GM23338 (cell line): ENCODE results near the gene POU3F1. TPM values are rescaled to one million over a fixed set of nuclear protein-coding genes. Genes with fewer than 3 reads are reported as not detected.

Experiments used
- ATAC-seq: fragments of 200-7000 bp; cut with Tn5 transposase; 3 replicates; pipeline ENCODE4 v1.9.1; 2020
- DNase-seq: peaks from one replicate; pipeline ENCODE4 v3.0.0-alpha.2; 2015; ENCODE audit warnings: low spot score
- H2AFZ ChIP-seq: fragments of 200-600 bp; sonication (generic); 2 replicates; pipeline ENCODE4 v1.8.0; 2016; ENCODE audit warnings: antibody characterized with exemption, mild to moderate bottlenecking, moderate library complexity
- H3F3A ChIP-seq: fragments of 200-600 bp; sonication (generic); replicated peaks from 2 replicates; pipeline ENCODE4 v1.8.0; 2017; ENCODE audit warnings: antibody characterized with exemption, mixed run types, low read depth
- H3K27ac ChIP-seq: fragments of 200-600 bp; sonication (generic); 2 replicates; pipeline ENCODE4 v1.6.1; 2016; ENCODE audit warnings: low read depth
- H3K27me3 ChIP-seq: fragments of 200-600 bp; sonication (generic); 2 replicates; pipeline ENCODE4 v1.8.0; 2016; ENCODE audit warnings: mild to moderate bottlenecking, mixed run types, moderate library complexity; ENCODE audit not compliant: insufficient read depth
- H3K36me3 ChIP-seq: fragments of 200-600 bp; sonication (generic); 2 replicates; pipeline ENCODE4 v1.8.0; 2016; ENCODE audit warnings: mild to moderate bottlenecking; ENCODE audit not compliant: insufficient read depth
- H3K4me1 ChIP-seq: fragments of 200-600 bp; sonication (generic); 2 replicates; pipeline ENCODE4 v1.8.0; 2016; ENCODE audit warnings: mild to moderate bottlenecking, moderate library complexity; ENCODE audit not compliant: insufficient read depth
- H3K4me2 ChIP-seq: fragments of 200-600 bp; sonication (generic); 2 replicates; pipeline ENCODE4 v1.7.1; 2017; ENCODE audit warnings: mixed run types
- H3K4me3 ChIP-seq: fragments of 200-600 bp; sonication (generic); 2 replicates; pipeline ENCODE4 v1.6.1; 2016; ENCODE audit warnings: mixed run types
- H3K79me2 ChIP-seq: fragments of 200-600 bp; sonication (generic); replicated peaks from 2 replicates; pipeline ENCODE4 v1.8.0; 2017; ENCODE audit warnings: mild to moderate bottlenecking; ENCODE audit not compliant: insufficient read depth
- H3K9me2 ChIP-seq: fragments of 200-600 bp; sonication (generic); 2 replicates; pipeline ENCODE4 v1.8.0; 2017; ENCODE audit not compliant: insufficient read depth
- H4K20me1 ChIP-seq: fragments of 200-600 bp; sonication (generic); replicated peaks from 2 replicates; pipeline ENCODE4 v1.8.0; 2017; ENCODE audit warnings: mild to moderate bottlenecking; ENCODE audit not compliant: insufficient read depth
- H3K27ac Mint-ChIP-seq: 2 replicates; pipeline ENCODE4 v1.8.0; 2020; ENCODE audit warnings: inconsistent platforms, mild to moderate bottlenecking, moderate library complexity, mixed read lengths
- H3K27me3 Mint-ChIP-seq: 3 replicates; pipeline ENCODE4 v1.8.0; 2022; ENCODE audit warnings: low read depth, mild to moderate bottlenecking, moderate library complexity, mixed read lengths, inconsistent platforms; ENCODE audit not compliant: insufficient read depth, poor library complexity
- H3K36me3 Mint-ChIP-seq: 3 replicates; pipeline ENCODE4 v1.8.0; 2021; ENCODE audit warnings: low read depth, mild to moderate bottlenecking, inconsistent platforms, moderate library complexity, mixed read lengths
- H3K4me1 Mint-ChIP-seq: 3 replicates; pipeline ENCODE4 v1.8.0; 2020; ENCODE audit warnings: mild to moderate bottlenecking, inconsistent platforms, mixed read lengths
- H3K4me3 Mint-ChIP-seq: 3 replicates; pipeline ENCODE4 v1.8.0; 2021; ENCODE audit warnings: moderate library complexity, mild to moderate bottlenecking, inconsistent platforms, mixed read lengths
- H3K9me3 Mint-ChIP-seq: 3 replicates; pipeline ENCODE4 v1.8.0; 2020; ENCODE audit warnings: moderate library complexity, mild to moderate bottlenecking, inconsistent platforms, mixed read lengths
- CREB1 ChIP-seq: fragments of 250-450 bp; sonication (Bioruptor Pico); IDR thresholded peaks from 2 replicates; pipeline ENCODE4 v1.5.0; 2020; ENCODE audit warnings: low read depth, mild to moderate bottlenecking, moderate library complexity
- EZH2 ChIP-seq: fragments of 200-600 bp; sonication (generic); IDR thresholded peaks from one replicate; pipeline ENCODE4 v1.8.0; 2017; ENCODE audit warnings: antibody characterized with exemption, mild to moderate bottlenecking, low read depth; ENCODE audit not compliant: unreplicated experiment
- EZH2phosphoT487 ChIP-seq: fragments of 200-600 bp; sonication (generic); IDR thresholded peaks from one replicate; pipeline ENCODE4 v1.8.1; 2018; ENCODE audit warnings: antibody characterized with exemption; ENCODE audit not compliant: unreplicated experiment
- JUNB ChIP-seq: IDR thresholded peaks from one replicate; pipeline ENCODE4 v1.6.1; 2016; ENCODE audit warnings: antibody characterized with exemption; ENCODE audit not compliant: unreplicated experiment
- STAT1 ChIP-seq: IDR thresholded peaks from one replicate; pipeline ENCODE4 v1.6.1; 2016; ENCODE audit warnings: antibody characterized with exemption; ENCODE audit not compliant: unreplicated experiment
- ZNF331 ChIP-seq: fragments of 250-450 bp; sonication (Bioruptor Pico); IDR thresholded peaks from 2 replicates; pipeline ENCODE4 v1.5.0; 2020; ENCODE audit warnings: low read depth, mild to moderate bottlenecking, moderate library complexity
- polyA plus RNA-seq: library from polyadenylated mRNA; unstranded; fragments of >200 nt; fragmentation: Nextera tagmentation; extraction: Ambion mirVana; gene quantifications from 2 replicates; pipeline ENCODE4 v1.2.1, GENCODE V29; 2016
- total RNA-seq: library from RNA; depleted of rRNA; stranded (reverse); fragments of >200 nt; shearing (Covaris generic); gene quantifications from 2 replicates; pipeline ENCODE4 v1.2.3, GENCODE V29; 2014
- TF ChIP-seq, protein P1 (sequence below): IDR thresholded peaks from 2 replicates; pipeline ENCODE4 v1.6.1; 2016; ENCODE audit warnings: antibody characterized with exemption
- TF ChIP-seq, protein P2 (sequence below): fragments of 250-450 bp; sonication (Bioruptor Pico); IDR thresholded peaks from 2 replicates; pipeline ENCODE4 v1.5.0; 2020; ENCODE audit warnings: mild to moderate bottlenecking, moderate library complexity

The POU3F1 gene
- total and polyA plus RNA-seq, 2 experiments from 2014 or later, result 3.6 to 11.5 TPM

DNA sequence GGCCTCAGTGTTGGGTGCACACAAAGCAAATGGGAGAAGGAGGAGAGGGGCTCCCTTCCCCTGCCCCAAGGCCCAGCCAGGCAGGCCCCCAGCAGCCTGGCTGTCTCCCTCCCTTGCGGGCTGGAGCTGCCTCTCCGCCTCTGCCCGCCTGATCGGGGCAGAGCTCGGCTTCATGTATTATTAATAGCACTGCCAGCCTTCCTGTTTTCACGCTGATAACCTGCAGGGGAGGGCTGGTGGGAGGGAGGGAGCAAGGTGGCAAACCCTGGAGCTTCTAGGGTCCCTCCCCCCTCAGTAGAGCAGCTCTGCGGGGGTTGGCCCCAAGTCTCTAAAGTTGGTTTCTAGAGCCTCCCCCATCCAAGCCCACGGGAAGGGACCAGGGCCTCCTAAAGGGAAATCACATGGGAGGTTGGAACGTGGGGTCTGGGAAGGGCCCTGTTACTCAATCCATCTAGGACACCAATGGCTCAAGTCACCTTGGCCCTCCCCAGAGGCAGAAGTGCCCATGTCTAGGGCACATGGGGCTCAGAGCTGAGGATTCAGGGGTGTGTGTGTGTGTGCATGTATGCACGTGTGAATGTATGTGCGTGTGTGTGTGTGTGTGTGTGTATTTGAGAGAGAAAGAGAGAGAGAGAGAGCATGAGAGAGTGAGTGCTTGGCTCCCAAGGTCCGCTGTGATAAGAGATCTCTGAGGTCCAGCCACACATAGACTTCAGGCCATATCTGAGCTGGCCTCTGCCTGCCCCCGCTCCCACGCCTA, 21.8 kb upstream of the POU3F1 start:
- Mint-ChIP-seq H3K9me3 (no peaks in the 10 kb centered on the region), H3K4me1 (peaks cover 46% of the 10 kb centered on the region), H3K27me3 (peaks cover 13% of the 10 kb centered on the region), H3K36me3 (no peaks in the 10 kb centered on the region), H3K4me3 (no peak overlapping the region), H3K27ac (no peak overlapping the region)
- no peaks in the 10 kb centered on the region for H3K79me2 ChIP-seq
- TF ChIP-seq, protein P1, sequence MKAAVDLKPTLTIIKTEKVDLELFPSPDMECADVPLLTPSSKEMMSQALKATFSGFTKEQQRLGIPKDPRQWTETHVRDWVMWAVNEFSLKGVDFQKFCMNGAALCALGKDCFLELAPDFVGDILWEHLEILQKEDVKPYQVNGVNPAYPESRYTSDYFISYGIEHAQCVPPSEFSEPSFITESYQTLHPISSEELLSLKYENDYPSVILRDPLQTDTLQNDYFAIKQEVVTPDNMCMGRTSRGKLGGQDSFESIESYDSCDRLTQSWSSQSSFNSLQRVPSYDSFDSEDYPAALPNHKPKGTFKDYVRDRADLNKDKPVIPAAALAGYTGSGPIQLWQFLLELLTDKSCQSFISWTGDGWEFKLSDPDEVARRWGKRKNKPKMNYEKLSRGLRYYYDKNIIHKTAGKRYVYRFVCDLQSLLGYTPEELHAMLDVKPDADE, result no peak
- TF ChIP-seq, protein P2, sequence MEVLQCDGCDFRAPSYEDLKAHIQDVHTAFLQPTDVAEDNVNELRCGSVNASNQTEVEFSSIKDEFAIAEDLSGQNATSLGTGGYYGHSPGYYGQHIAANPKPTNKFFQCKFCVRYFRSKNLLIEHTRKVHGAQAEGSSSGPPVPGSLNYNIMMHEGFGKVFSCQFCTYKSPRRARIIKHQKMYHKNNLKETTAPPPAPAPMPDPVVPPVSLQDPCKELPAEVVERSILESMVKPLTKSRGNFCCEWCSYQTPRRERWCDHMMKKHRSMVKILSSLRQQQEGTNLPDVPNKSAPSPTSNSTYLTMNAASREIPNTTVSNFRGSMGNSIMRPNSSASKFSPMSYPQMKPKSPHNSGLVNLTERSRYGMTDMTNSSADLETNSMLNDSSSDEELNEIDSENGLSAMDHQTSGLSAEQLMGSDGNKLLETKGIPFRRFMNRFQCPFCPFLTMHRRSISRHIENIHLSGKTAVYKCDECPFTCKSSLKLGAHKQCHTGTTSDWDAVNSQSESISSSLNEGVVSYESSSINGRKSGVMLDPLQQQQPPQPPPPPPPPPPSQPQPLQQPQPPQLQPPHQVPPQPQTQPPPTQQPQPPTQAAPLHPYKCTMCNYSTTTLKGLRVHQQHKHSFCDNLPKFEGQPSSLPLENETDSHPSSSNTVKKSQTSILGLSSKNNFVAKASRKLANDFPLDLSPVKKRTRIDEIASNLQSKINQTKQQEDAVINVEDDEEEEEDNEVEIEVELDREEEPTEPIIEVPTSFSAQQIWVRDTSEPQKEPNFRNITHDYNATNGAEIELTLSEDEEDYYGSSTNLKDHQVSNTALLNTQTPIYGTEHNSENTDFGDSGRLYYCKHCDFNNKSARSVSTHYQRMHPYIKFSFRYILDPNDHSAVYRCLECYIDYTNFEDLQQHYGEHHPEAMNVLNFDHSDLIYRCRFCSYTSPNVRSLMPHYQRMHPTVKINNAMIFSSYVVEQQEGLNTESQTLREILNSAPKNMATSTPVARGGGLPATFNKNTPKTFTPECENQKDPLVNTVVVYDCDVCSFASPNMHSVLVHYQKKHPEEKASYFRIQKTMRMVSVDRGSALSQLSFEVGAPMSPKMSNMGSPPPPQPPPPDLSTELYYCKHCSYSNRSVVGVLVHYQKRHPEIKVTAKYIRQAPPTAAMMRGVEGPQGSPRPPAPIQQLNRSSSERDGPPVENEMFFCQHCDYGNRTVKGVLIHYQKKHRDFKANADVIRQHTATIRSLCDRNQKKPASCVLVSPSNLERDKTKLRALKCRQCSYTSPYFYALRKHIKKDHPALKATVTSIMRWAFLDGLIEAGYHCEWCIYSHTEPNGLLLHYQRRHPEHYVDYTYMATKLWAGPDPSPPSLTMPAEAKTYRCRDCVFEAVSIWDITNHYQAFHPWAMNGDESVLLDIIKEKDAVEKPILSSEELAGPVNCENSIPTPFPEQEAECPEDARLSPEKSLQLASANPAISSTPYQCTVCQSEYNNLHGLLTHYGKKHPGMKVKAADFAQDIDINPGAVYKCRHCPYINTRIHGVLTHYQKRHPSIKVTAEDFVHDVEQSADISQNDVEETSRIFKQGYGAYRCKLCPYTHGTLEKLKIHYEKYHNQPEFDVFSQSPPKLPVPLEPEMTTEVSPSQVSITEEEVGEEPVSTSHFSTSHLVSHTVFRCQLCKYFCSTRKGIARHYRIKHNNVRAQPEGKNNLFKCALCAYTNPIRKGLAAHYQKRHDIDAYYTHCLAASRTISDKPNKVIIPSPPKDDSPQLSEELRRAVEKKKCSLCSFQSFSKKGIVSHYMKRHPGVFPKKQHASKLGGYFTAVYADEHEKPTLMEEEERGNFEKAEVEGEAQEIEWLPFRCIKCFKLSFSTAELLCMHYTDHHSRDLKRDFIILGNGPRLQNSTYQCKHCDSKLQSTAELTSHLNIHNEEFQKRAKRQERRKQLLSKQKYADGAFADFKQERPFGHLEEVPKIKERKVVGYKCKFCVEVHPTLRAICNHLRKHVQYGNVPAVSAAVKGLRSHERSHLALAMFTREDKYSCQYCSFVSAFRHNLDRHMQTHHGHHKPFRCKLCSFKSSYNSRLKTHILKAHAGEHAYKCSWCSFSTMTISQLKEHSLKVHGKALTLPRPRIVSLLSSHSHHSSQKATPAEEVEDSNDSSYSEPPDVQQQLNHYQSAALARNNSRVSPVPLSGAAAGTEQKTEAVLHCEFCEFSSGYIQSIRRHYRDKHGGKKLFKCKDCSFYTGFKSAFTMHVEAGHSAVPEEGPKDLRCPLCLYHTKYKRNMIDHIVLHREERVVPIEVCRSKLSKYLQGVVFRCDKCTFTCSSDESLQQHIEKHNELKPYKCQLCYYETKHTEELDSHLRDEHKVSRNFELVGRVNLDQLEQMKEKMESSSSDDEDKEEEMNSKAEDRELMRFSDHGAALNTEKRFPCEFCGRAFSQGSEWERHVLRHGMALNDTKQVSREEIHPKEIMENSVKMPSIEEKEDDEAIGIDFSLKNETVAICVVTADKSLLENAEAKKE (CRISPR knock-in tag), result no peak
- TF ChIP-seq JUNB (no peak), EZH2 (no peak), ZNF331 (no peak), STAT1 (no peak), CREB1 (CRISPR knock-in tag) (no peak), EZH2phosphoT487 (no peak)
- no peak overlapping the region for H3K4me3 ChIP-seq
- no peak for ATAC-seq
- H2AFZ ChIP-seq, result no peak overlapping the region
- DNase-seq, result no peak
- H4K20me1 ChIP-seq, result no peaks in the 10 kb centered on the region
- H3K9me2 ChIP-seq, result no peaks in the 10 kb centered on the region
- H3K4me1 ChIP-seq, result peaks cover 14% of the 10 kb centered on the region
- H3K36me3 ChIP-seq, result no peaks in the 10 kb centered on the region
- H3K4me2 ChIP-seq, result no peak overlapping the region
- H3K27me3 ChIP-seq, result no peaks in the 10 kb centered on the region
- no peak overlapping the region for H3K27ac ChIP-seq
- H3F3A ChIP-seq, result 0 out of 2 replicates have a peak, but pooled peaks cover under 1% of the 10 kb centered on the region
